ENCODE data around the gene STXBP2.

STXBP2 gene

GRCh38 chr19:7679771-7680605 is 43.1 kb downstream of the STXBP2 start:
- DNase-seq (ENCODE audit: low spot score), result no peak

- DNase-seq (ENCODE audit: low spot score), result peak; percentile 84
Measured at GRCh38 chr19:7680606-7681339, 43.9 kb downstream of the STXBP2 start, which contains the start of gene TRAPPC5. TSS of gene TRAPPC5 (plus strand) at chr19:7680833. CDS start at chr19:7682254, 1,421 bp downstream.

- peak; percentile 79 for DNase-seq (ENCODE audit: low spot score)
Measured at GRCh38 chr19:7681340-7682174, 44.6 kb downstream of the STXBP2 start.

- no peak for DNase-seq (ENCODE audit: low spot score)
Measured at GRCh38 chr19:7682175-7682855, 45.4 kb downstream of the STXBP2 start.

GRCh38 chr19:7685546-7686445 is 48.9 kb downstream of the STXBP2 start:
- DNase-seq (ENCODE audit: low spot score), result no peak

- no peak for DNase-seq (ENCODE audit: low spot score)
Measured at GRCh38 chr19:7687177-7687576, 50.3 kb downstream of the STXBP2 start.

GRCh38 chr19:7689165-7689564 is 52.3 kb downstream of the STXBP2 start:
- DNase-seq (ENCODE audit: low spot score), result no peak

GRCh38 chr19:7690779-7691258 is 53.9 kb downstream of the STXBP2 start:
- DNase-seq (ENCODE audit: low spot score), result no peak

GRCh38 chr19:7691497-7691896 is 54.6 kb downstream of the STXBP2 start:
- no peak for DNase-seq (ENCODE audit: low spot score)

- no peak for DNase-seq (ENCODE audit: low spot score)
Measured at GRCh38 chr19:7692417-7693088, 55.6 kb downstream of the STXBP2 start.

- no peak for DNase-seq (ENCODE audit: low spot score)
Measured at GRCh38 chr19:7694499-7694898, 57.6 kb downstream of the STXBP2 start.

All from kidney tubule cell (primary cell).